Activated CD4-positive, alpha-beta T cell treated with anti-CD3 and anti-CD28 coated beads, Interleukin-2, amount 50 U/mL, for 4 hours (primary cell): ENCODE measurements around the gene NOTCH1.

Experiments used
- DNase-seq, 2 experiments: peaks; one replicate each; pipeline ENCODE4 v3.0.0-alpha.2; 2020

Gene NOTCH1

DNA sequence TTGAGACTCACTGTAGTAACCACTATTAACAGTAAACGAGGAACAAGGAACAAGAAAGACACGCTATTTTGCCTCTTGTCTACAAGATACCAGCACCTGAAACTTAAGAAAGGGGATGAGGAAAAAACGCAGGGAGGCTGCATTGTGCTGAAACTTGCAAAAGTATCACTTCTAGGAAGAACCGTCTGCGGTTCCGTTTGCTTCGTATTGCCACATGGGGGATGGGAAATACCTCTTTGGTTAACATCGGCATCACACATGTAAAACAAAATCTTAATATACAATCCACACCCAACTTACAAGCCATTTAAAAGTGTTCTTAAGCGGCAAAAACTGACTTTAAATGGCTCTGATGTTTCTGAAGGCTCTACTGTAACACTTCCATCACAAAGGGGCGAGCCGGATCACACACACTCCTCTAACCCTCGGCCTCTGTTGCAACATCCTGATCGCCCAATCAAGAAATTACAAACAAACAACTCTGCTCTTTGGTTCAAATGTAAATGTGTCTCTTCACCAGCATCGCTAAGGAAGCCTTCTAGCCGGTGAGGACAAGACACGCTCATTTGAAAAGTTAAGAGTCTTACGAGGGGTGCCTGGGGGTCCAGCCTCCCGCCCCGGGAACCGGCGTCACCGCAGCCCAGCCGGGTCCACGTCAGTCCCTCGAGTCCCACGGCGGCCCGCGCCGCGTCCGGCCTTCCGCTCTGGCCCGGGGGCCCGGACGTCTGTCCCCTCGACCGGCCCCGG, 63.6 kb downstream of the NOTCH1 start:
- DNase-seq = peak; percentile 29 to 31

DNA sequence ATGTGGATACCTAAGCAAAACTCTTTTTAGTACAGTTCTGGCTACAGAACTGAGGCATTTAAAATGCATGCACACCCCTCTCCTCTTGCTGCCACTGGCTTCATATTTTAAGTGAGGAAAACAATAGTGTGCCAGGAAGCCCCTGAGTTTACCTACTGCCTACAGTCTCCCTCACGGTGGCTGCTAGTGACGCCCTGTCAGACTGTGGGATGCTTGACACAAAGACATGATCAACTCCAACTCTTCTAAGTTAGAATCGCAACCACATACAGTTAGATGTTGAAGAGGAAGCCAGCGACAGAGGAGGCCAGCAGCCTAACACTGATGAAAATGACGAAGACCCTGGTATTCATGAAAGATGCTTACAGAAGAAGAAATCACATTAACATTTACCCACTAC, 64.3 kb downstream of the NOTCH1 start:
- DNase-seq = no peak

DNA sequence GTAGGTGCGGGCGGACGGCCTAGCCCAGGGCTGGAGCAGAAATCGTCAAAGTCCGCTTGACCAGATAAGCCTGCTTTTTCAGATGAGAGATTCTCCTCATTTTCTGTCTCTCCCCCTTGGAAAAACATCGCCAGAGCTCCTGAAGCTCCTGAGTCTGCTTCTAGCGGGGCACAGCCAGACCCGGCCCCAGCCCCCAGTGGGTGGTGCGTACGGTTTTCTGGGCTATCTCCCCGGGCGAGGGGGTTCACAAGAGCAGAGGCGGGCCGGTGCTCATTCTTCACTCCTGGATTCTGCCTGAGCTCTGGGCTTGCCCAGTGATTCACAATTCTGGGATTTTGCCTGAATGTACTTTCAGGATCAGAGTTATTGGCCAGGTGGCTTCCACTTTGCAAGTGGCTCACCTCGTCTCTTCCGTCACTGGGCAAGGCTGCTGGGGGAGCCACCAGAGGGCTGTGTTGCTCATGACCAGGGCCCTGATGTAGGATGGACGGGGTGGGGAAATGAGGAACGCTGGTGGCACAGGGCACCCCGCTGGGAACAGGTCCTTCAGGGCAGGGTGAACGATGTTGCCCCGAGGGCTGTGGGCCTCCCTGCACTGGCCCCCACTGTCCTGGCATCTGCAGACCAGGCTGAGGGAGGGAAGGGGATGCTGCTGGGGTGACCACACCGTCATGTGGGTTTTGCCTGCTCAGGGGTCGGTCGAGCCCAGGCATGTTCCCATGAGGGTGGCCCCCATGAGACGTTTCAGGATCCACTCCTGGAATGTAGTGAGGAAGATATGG, 69.3 kb downstream of the NOTCH1 start:
- DNase-seq = no peak

DNA sequence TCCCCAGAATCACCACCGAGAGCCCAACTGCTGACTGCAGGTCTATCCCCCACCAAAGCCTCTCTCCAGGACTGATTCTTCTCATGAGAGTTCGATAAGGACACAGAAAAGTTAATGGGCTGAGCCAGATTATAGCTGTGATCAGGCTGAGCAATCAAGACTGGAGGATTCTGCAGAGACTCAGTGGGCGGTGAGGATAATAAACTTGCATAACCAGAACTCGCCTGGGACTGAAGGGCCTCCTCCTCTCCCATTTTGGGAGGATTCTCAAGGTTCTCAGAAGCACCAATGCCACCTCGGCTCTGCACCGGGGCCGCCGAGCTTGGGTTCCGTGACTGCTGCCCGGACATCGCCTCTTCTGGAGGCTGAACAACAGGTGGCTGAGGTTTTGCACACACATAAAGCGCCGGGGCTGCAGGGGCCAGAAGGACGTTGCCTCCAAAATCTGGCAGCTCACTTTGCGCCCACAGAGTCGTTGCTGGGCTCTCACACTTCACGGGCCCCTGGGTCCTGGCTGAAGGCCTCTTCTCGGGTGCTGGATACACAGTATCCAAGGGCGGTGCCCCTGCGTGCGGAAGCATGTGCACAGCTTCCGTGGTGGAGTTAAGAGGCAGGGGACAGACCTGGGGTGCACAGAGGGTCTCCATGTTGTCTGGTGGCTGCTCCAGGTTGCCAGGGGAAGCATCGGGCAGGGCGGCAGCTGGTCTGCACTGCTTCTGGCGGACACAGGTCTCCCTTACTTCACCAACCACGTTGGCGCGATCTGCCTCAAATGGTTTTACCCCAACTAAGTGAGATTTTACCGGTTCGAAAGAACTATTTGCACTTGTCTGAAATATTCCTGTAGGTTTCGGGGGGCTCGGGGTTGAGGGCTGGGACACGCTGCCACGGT, 70.6 kb downstream of the NOTCH1 start:
- no peak for DNase-seq

- DNase-seq = no peak
Measured at GRCh38 chr9:136474021-136474640, 71.7 kb downstream of the NOTCH1 start.

DNA sequence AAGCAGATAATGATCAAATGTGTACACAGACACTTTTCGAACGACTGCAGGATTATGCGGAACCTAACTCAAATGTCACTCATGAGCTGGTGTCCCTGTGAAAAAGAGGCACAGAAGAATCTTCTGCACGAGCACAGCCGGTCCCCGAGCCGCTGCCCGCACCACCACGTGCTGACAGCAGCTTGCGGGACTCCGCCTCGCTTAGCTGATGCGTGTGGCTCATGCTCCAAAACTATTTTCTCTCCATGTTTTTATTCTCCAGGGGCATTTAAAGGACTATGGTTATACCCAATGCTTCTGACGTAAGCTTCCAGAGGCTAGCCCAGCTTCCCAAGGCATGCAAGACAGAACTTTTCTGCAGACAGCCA, 72.5 kb downstream of the NOTCH1 start:
- DNase-seq = no peak

DNA sequence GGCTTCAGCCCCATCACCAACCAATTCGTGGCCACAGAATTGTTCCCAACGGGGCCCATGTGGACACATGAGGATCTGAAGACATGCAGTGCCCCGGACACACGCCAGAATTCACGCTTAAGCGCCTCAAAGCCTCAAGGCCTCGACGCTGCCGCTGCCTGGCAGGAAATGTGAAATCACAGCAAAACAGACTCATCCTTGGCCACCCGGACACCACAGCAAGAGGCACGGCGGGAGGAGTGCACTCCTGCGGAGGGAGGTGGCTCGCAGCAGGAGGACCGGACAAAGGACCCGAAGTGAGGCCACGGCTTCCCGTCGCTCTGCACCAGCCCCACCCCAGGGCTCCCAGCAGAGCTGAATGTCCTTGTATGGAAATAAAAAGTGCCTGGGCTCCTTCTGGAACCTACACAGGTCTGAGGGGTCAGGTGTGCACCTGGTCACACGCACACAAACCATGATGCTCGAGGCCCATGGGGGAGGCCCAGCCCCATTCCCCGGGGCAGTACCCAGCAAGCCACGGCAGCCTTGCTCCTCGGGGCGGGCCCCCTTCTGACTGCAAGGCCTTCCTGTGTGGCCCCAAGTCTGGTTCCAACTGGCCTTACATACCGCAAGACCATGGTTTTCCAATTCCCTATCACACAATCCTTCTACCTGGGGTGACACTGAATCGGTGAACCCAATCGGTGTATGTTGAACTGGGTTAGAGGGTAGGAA, 73.1 kb downstream of the NOTCH1 start:
- DNase-seq = no peak

- no peak for DNase-seq
Measured at GRCh38 chr9:136471802-136472487, 73.9 kb downstream of the NOTCH1 start.

DNA sequence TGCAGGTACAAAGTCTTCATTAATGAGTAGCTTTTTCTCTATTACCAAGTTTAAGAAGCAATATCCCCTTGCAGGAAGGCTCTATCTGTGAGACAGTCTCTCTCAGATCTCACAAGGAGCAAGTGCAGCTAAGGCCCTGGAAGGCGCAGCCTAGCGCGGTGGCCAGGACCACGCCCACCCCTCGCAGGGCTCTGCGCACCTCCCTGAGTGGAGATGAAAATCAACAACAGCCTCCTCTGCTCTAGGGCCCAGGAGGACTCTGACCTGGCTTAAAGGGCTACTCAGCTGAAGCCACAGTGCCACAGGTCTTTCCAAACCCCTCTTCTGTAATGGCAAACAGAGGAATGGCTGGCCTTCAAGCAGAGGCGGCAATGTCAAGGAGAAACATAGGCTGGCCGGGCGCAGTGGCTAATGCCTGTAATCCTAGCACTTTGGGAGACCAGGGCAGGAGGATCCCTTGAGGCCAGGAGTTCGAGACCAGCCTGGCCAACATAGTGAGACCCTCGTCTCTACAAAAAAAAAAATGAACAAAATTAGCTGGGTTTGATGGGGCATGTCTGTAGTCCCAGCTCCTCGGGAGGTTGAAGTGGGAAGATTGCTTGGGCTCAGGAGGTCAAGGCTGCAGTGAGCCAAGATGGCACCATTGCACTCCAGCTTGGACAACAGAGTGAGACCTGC, 74.9 kb downstream of the NOTCH1 start:
- no peak for DNase-seq

- no peak for DNase-seq
Measured at GRCh38 chr9:136470356-136470755, 75.5 kb downstream of the NOTCH1 start.

DNA sequence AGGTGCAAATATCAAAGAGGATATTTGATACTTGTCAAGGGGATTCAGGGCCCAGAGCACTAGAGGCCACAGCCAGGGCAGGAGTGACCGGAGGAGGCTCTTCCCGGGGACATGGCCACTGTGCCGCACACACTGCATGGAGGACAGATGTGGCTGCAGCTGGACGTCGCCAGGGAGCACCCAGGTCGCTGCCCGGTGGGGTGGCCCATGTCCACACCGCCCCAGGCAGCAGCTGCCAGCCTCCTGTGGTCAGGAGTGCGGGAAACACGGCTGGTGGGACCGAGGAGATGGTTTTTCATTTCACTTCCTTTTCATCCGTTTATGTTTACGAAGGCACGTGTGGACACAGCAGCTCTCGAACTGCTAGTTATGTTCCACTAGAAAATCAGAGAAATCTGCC, 78.1 kb downstream of the NOTCH1 start:
- no peak for DNase-seq

DNA sequence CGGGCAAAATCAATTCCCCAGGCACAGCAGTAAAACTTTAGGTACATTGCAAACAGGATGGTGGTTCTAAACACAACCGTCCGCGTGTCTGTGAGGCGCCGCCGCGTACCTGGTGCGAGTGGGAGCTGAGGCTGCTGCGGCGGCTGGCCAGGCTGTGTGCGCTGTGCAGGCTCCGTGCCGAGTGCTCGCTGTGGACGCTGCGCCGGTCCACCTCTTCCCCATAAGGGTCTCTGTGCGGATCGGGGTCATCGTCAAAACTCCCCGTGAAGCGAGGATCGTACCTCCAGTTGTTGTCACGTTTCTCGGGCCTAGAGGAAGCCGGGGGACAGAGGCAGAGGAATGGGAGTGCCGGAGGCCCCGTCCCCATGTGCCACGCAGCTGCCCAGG, 79.7 kb downstream of the NOTCH1 start:
- DNase-seq = no peak

DNA sequence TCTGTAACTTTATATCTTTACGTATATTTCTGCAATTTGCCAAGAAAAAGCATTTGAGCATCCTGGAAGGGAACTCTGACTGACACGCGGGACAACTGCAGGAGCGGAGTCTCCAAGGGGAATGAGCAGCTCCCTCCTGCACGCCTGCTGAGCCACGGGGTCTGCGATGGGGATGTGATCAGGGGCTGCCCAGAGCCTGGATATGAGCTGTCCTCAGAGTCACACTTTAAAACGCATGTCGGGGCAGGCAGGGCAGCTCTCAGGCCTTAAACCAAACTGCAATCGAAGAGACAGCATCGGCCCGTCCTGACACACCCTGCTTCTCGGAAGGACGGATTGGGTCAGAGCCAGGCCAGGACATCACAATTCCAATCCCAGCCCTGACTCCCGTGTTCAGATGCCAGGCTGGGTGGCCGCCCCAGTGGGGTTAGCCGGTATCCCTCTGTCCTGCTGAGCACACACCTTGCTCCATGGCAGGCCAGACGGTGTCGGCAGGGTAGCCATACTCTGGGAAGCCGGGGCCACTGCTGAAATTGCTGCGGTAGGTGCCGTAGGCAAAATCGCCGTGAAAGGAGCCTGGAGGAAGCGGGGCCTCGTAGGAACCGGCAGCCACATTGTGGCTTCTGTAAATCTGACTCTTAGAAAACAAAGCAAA, 80.2 kb downstream of the NOTCH1 start:
- DNase-seq = no peak

- DNase-seq = no peak
Measured at GRCh38 chr9:136464241-136464640, 81.6 kb downstream of the NOTCH1 start.

GRCh38 chr9:136463578-136463977, 82.3 kb downstream of the NOTCH1 start:
- no peak for DNase-seq

DNA sequence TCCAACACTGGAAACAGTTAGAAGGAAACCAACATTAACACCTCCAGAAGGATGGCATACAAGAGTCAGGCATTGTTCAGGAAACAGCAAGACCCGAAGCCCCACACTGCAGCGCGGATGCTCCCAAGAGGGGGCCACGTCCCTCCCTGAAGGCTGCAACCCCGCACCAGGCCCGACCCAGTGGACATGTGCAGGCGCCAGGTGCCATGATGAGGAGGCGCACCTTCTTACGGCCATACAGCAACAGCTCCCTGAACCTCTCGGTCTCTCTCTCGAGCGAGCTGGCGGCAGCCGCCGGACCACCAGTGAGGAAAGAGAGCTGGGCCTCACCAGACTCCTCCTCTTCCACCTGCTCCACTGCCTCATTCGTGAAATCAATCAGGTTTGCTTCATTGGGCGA, 83.2 kb downstream of the NOTCH1 start:
- no peak for DNase-seq

- no peak for DNase-seq
Measured at GRCh38 chr9:136460772-136461325, 85.0 kb downstream of the NOTCH1 start.

- no peak for DNase-seq
Measured at GRCh38 chr9:136459425-136459824, 86.4 kb downstream of the NOTCH1 start.

- DNase-seq = no peak
Measured at GRCh38 chr9:136457326-136457725, 88.5 kb downstream of the NOTCH1 start.

- no peak for DNase-seq
Measured at GRCh38 chr9:136456258-136456657, 89.6 kb downstream of the NOTCH1 start.
